ENCODE data around the gene CBX5. TPM values are rescaled to one million over a fixed set of nuclear protein-coding genes. Genes with fewer than 3 reads are reported as not detected.

CBX5 gene
- total and polyA plus RNA-seq, 9 of the 15 experiments (the other 6 are each of a cell fraction or from before 2014, with no cell fraction given): 32.6 to 102 (median 59.2) TPM

GRCh38 chr12:54201001-54201794, 78.7 kb downstream of the CBX5 start (continued):
- no peak for TF ChIP-seq NR1H2 (CRISPR knock-in tag; IDR thresholded peaks at IDR 0.05)
- peak; percentile 78 to 86 for TF ChIP-seq KDM1A (IDR thresholded peaks at IDR 0.05)
- no peak for TF ChIP-seq ZEB2 (IDR thresholded peaks at IDR 0.05)
- TF ChIP-seq USF2 (CRISPR knock-in tag; IDR thresholded peaks at IDR 0.05): no peak
- no peak for TF ChIP-seq KAT7 (CRISPR knock-in tag; IDR thresholded peaks at IDR 0.05; ENCODE audit: borderline replicate concordance)
- peak; percentile 98 for TF ChIP-seq SMC3 (conservative IDR thresholded peaks at IDR 0.05; ENCODE audit: insufficient read depth, low read depth, low read length)
- TF ChIP-seq WHSC1 (IDR thresholded peaks at IDR 0.05; ENCODE audit: low read length): no peak
- no peak for TF ChIP-seq ZNF584 (CRISPR knock-in tag; IDR thresholded peaks at IDR 0.05; ENCODE audit: low read depth)
- no peak for TF ChIP-seq MLLT1 (IDR thresholded peaks at IDR 0.05)
- TF ChIP-seq CREM (IDR thresholded peaks at IDR 0.05; ENCODE audit: low read depth): no peak; the same call in 1 of the 2 replicates
- TF ChIP-seq EWSR1 (IDR thresholded peaks at IDR 0.05; ENCODE audit: borderline replicate concordance, low read depth, partially characterized antibody): no peak
- TF ChIP-seq CCNT2 (IDR thresholded peaks at IDR 0.05; ENCODE audit: borderline replicate concordance, extremely low read depth, insufficient read length, low read depth, low read length): no peak
- no peak for TF ChIP-seq SRF (CRISPR knock-in tag; IDR thresholded peaks at IDR 0.05)
- no peak for TF ChIP-seq IFI16 (CRISPR knock-in tag; IDR thresholded peaks at IDR 0.05)
- TF ChIP-seq ZFX (CRISPR knock-in tag; IDR thresholded peaks at IDR 0.05): peak; percentile 26; the same call in 1 of the 2 replicates
- no peak for TF ChIP-seq HCFC1 (IDR thresholded peaks at IDR 0.05; ENCODE audit: low read depth, low read length)
- peak; percentile 49; the same call in 1 of the 2 replicates for TF ChIP-seq RB1 (IDR thresholded peaks at IDR 0.05; ENCODE audit: low read depth)
- 0 out of 4 replicates have a peak, but pooled peaks of 1 of the 2 experiments have one; percentile 25 for TF ChIP-seq TBL1XR1 (IDR thresholded peaks at IDR 0.05; ENCODE audit: low read length in 2 of 2)
- no peak for TF ChIP-seq TEAD1 (CRISPR knock-in tag; IDR thresholded peaks at IDR 0.05)
- no peak for TF ChIP-seq SNAPC5 (CRISPR knock-in tag; IDR thresholded peaks at IDR 0.05)
- peak; percentile 63; the same call in 1 of the 2 replicates for TF ChIP-seq ZBTB7A (IDR thresholded peaks at IDR 0.05; ENCODE audit: borderline replicate concordance, control insufficient read depth, low read depth, low read length)
- peak; percentile 69 for TF ChIP-seq ADNP (tag; IDR thresholded peaks at IDR 0.05)
- no peak for TF ChIP-seq CBFA2T3 (IDR thresholded peaks at IDR 0.05)
- TF ChIP-seq DEAF1 (CRISPR knock-in tag; IDR thresholded peaks at IDR 0.05): peak; percentile 71
- TF ChIP-seq ZNF830 (CRISPR knock-in tag; IDR thresholded peaks at IDR 0.05): no peak
- TF ChIP-seq ZNF184 (CRISPR knock-in tag; IDR thresholded peaks at IDR 0.05): no peak
